Erythroblast (primary cell): Measurements from ENCODE around the gene WWP2.

ENCODE experiments used
- GATA1 ChIP-seq: IDR thresholded peaks from 2 replicates; pipeline ENCODE4 v1.6.1; 2011; ENCODE audit warnings: low read depth, mild to moderate bottlenecking, control low read depth, low read length, moderate library complexity
- POLR2A ChIP-seq: IDR thresholded peaks from 2 replicates; pipeline ENCODE4 v1.6.1; 2011; ENCODE audit warnings: mild to moderate bottlenecking, low read length

GRCh38 chr16:69888005-69888590 is 126.0 kb downstream of the WWP2 start:
- TF ChIP-seq POLR2A, result no peak
- no peak for TF ChIP-seq GATA1
